HG02885 (cell line): ENCODE measurements around the gene BEST2.
A peak's percentile ranks its signal among the peaks of the same experiment; 100 is the strongest.
"Not testable (repeated sequence)": the region's sequence is repeated elsewhere in the genome, so short reads cannot be mapped to it uniquely, and the experiment has no call there.

Experiments used
- ATAC-seq: cut with Tn5 transposase; IDR thresholded peaks from one replicate; pipeline ENCODE4 v1.9.1; 2021; ENCODE audit warnings: mild to moderate bottlenecking; ENCODE audit not compliant: unreplicated experiment, poor library complexity

BEST2 gene

GRCh38 chr19:12751635-12752034 is at the start of gene BEST2:
Gene BEST2 (plus strand): TSS chr19:12751791. CDS start chr19:12752593, 802 bp downstream.
- ATAC-seq: no peak

- no peak for ATAC-seq
These were observed 48.5 kb upstream of the BEST2 start for GRCh38 chr19:12703046-12703445.

- ATAC-seq: no peak
These were observed 46.4 kb upstream of the BEST2 start for GRCh38 chr19:12705169-12705568.

GRCh38 chr19:12705654-12706331 is 45.8 kb upstream of the BEST2 start:
- ATAC-seq: no peak

GRCh38 chr19:12706332-12706718 is 45.3 kb upstream of the BEST2 start:
- no peak for ATAC-seq

- ATAC-seq: no peak
These were observed 43.0 kb upstream of the BEST2 start for GRCh38 chr19:12708641-12709040.

GRCh38 chr19:12711187-12711586 is 40.4 kb upstream of the BEST2 start:
- no peak for ATAC-seq

- ATAC-seq: not testable (repeated sequence)
These were observed 39.5 kb upstream of the BEST2 start for GRCh38 chr19:12712077-12712476.

- ATAC-seq: not testable (repeated sequence)
These were observed 38.3 kb upstream of the BEST2 start for GRCh38 chr19:12713304-12713703.

GRCh38 chr19:12715102-12715501 is 36.5 kb upstream of the BEST2 start:
- no peak for ATAC-seq

GRCh38 chr19:12715929-12716328 is 35.7 kb upstream of the BEST2 start:
- ATAC-seq: no peak

GRCh38 chr19:12720296-12720695 is 31.3 kb upstream of the BEST2 start:
- ATAC-seq: no peak

- ATAC-seq: no peak
These were observed 30.5 kb upstream of the BEST2 start for GRCh38 chr19:12720851-12721655.

GRCh38 chr19:12721656-12722565 is 29.7 kb upstream of the BEST2 start:
- ATAC-seq: peak; percentile 26

GRCh38 chr19:12722566-12723380 is 28.8 kb upstream of the BEST2 start:
- peak; percentile 80 for ATAC-seq

GRCh38 chr19:12723381-12723640 is 28.3 kb upstream of the BEST2 start:
- no peak for ATAC-seq

GRCh38 chr19:12723641-12724426 is 27.8 kb upstream of the BEST2 start, which contains the start of gene TNPO2:
Gene TNPO2 (minus strand): TSS chr19:12723932. CDS start chr19:12720977, 2,955 bp downstream.
- ATAC-seq: no peak

- not testable (repeated sequence) for ATAC-seq
These were observed 26.0 kb upstream of the BEST2 start for GRCh38 chr19:12725612-12726011.

GRCh38 chr19:12726988-12727316 is 24.6 kb upstream of the BEST2 start:
- ATAC-seq: no peak
